ENCODE data around the gene SLC35D2.
"Not testable (repeated sequence)": the region's sequence is repeated elsewhere in the genome, so short reads cannot be mapped to it uniquely, and the experiment has no call there.

The SLC35D2 gene

DNA sequence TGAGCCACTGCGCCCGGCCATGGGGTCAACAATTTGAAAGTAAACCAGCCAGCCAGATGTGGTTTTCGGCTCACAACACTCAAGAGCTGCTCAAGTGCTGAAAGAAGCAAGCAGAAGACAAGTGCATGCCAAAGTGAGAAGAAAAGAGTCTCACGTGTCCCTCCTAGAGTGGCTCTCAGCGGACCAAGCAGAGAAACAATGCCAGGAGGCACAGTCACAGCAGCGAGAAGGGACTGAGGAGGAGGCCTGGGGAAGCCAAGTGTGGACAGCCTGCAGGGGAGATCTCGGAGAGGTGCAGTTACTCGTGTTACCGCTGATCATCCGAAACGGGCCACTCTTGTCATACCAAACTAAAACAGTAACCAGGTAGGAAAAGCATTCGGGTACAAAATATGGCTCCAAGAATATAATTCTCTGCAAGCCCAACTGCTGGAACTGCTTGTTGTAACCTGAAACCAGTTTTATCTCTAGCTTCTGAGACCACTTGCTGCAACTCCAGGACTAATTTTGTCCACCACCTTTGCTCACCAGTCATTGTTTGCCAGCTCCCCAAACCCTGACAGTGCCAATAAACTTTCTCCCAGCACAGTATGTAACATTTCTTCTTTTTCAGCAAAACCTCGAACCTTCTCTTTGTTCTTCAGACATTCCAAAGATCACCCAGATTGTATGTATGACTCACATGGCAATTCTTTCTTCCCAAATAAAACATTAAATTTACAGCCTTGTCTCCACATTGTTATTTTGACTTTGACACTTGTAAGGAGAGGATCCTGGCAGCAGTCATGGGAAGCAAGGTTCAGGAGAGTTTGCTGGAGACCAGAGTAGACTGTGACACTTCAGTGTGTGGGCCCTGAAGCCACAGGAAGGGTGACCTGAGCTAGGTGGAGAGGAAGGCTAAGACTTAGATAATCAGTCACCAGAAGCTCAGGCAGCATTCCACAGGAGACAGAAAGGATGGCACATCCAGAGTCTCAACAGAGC, 6.3 kb downstream of the SLC35D2 start:
- Histone ChIP-seq H3K9ac (ENCODE audit: low read length) (no peak overlapping the region), H3K27ac (ENCODE audit: low read depth, low read length) (no peak overlapping the region)
- DNase-seq, result peak; percentile 54

DNA sequence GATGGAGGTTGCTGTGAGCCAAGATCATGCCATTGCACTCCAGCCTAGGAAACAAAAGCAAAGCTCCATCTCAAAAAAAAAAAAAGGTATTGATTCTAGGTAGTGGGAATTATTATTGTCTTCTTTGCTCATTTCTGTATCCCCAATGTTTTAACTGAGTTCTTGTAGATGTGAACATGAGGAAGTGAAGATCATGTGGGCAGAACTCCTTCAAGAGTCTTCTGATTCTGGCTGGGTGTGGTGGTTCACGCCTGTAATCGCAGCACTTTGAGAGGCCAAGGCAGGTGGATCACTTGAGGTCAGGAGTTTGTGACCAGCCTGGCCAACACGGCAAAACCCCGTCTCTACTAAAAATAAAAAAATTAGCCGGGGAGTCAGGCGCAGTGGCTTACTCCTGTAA, 8.0 kb downstream of the SLC35D2 start:
- H3K4me3 ChIP-seq (ENCODE audit: low read length); H3K36me3 ChIP-seq (ENCODE audit: control insufficient read depth, insufficient read depth, low read length); H3K27me3 ChIP-seq (ENCODE audit: insufficient read depth, low read length, poor library complexity); H3K27ac ChIP-seq (ENCODE audit: low read depth, low read length); H3K79me1 ChIP-seq (ENCODE audit: low read length); H2BK120ac ChIP-seq (ENCODE audit: low read depth, low read length); H3K4me2 ChIP-seq (ENCODE audit: low read length); H3K79me2 ChIP-seq (ENCODE audit: control insufficient read depth, insufficient read depth, low read length); H3K56ac ChIP-seq (ENCODE audit: low read length); H3K9ac ChIP-seq (ENCODE audit: low read length); H4K5ac ChIP-seq (ENCODE audit: low read length); H2AK5ac ChIP-seq (ENCODE audit: low read length); H3K4ac ChIP-seq (ENCODE audit: low read depth, low read length); H3K18ac ChIP-seq (ENCODE audit: low read length); H3K23ac ChIP-seq (ENCODE audit: low read length); H2BK15ac ChIP-seq (replicated peaks; ENCODE audit: low read depth); H3K4me1 ChIP-seq (ENCODE audit: control insufficient read depth, low read depth, low read length); DNase-seq; H2BK5ac ChIP-seq (ENCODE audit: low read length); H4K8ac ChIP-seq (ENCODE audit: low read depth, low read length): not testable (repeated sequence)
- no CpG with 5 or more reads among the region's 6 CpGs for WGBS (ENCODE audit: extremely low coverage, insufficient coverage, low lambda C conversion rate)

More for the DNA sequence above, 6.3 kb downstream of the SLC35D2 start:
- Histone ChIP-seq H3K79me1 (ENCODE audit: low read length) (no peaks in the 10 kb centered on the region), H3K79me2 (ENCODE audit: control insufficient read depth, insufficient read depth, low read length) (no peaks in the 10 kb centered on the region), H2AK5ac (ENCODE audit: low read length) (no peak overlapping the region), H4K8ac (ENCODE audit: low read depth, low read length) (no peak overlapping the region), H3K4ac (ENCODE audit: low read depth, low read length) (no peak overlapping the region), H3K4me2 (ENCODE audit: low read length) (no peak overlapping the region), H2BK5ac (ENCODE audit: low read length) (no peak overlapping the region), H3K36me3 (ENCODE audit: control insufficient read depth, insufficient read depth, low read length) (no peaks in the 10 kb centered on the region), H2BK15ac (replicated peaks; ENCODE audit: low read depth) (no peak overlapping the region), H3K18ac (ENCODE audit: low read length) (no peak overlapping the region), H3K23ac (ENCODE audit: low read length) (no peak overlapping the region), H3K4me1 (ENCODE audit: control insufficient read depth, low read depth, low read length) (peaks cover 6% of the 10 kb centered on the region), H3K56ac (ENCODE audit: low read length) (peak overlapping the region; percentile 17), H4K5ac (ENCODE audit: low read length) (no peak overlapping the region), H2BK120ac (ENCODE audit: low read depth, low read length) (no peak overlapping the region), H3K4me3 (ENCODE audit: low read length) (no peak overlapping the region), H3K27me3 (ENCODE audit: insufficient read depth, low read length, poor library complexity) (no peaks in the 10 kb centered on the region)
- no CpG with 5 or more reads among the region's 13 CpGs for WGBS (ENCODE audit: extremely low coverage, insufficient coverage, low lambda C conversion rate)

DNA sequence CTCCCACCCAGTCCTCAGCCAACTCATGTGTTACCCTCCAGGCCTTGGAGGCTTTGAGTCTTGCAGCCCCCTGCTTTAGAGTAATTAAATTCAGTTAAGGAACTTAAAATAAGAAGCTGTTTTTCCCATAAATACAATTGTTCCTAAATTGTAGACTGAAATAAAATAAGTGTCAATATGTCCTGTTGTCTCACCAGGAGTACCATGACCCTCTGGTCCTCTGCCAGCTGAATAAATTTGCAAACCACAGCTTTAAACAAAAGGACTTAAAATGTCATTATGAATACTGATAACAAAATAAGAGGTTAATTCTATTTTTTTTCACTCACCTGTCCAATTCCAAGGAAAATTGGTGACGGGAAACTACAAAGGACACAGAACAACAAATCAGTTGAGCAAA, 15.6 kb downstream of the SLC35D2 start:
- no peaks in the 10 kb centered on the region for H3K79me2 ChIP-seq (ENCODE audit: control insufficient read depth, insufficient read depth, low read length)
- H3K36me3 ChIP-seq (ENCODE audit: control insufficient read depth, insufficient read depth, low read length), result no peaks in the 10 kb centered on the region
- no peak overlapping the region for H3K18ac ChIP-seq (ENCODE audit: low read length)
- H4K8ac ChIP-seq (ENCODE audit: low read depth, low read length), result no peak overlapping the region
- no peaks in the 10 kb centered on the region for H3K79me1 ChIP-seq (ENCODE audit: low read length)
- H3K27me3 ChIP-seq (ENCODE audit: insufficient read depth, low read length, poor library complexity), result no peaks in the 10 kb centered on the region
- H2BK5ac ChIP-seq (ENCODE audit: low read length), result no peak overlapping the region
- no peak overlapping the region for H3K27ac ChIP-seq (ENCODE audit: low read depth, low read length)
- no peak overlapping the region for H2BK15ac ChIP-seq (replicated peaks; ENCODE audit: low read depth)
- DNase-seq, result no peak
- no peak overlapping the region for H3K4ac ChIP-seq (ENCODE audit: low read depth, low read length)
- H3K4me1 ChIP-seq (ENCODE audit: control insufficient read depth, low read depth, low read length), result no peaks in the 10 kb centered on the region
- no peak overlapping the region for H3K56ac ChIP-seq (ENCODE audit: low read length)
- no peak overlapping the region for H2AK5ac ChIP-seq (ENCODE audit: low read length)
- H2BK120ac ChIP-seq (ENCODE audit: low read depth, low read length), result no peak overlapping the region
- no CpG with 5 or more reads among the region's 1 CpG for WGBS (ENCODE audit: extremely low coverage, insufficient coverage, low lambda C conversion rate)
- H4K5ac ChIP-seq (ENCODE audit: low read length), result no peak overlapping the region
- H3K4me3 ChIP-seq (ENCODE audit: low read length), result no peak overlapping the region
- no peak overlapping the region for H3K4me2 ChIP-seq (ENCODE audit: low read length)
- no peak overlapping the region for H3K9ac ChIP-seq (ENCODE audit: low read length)
- no peak overlapping the region for H3K23ac ChIP-seq (ENCODE audit: low read length)

DNA sequence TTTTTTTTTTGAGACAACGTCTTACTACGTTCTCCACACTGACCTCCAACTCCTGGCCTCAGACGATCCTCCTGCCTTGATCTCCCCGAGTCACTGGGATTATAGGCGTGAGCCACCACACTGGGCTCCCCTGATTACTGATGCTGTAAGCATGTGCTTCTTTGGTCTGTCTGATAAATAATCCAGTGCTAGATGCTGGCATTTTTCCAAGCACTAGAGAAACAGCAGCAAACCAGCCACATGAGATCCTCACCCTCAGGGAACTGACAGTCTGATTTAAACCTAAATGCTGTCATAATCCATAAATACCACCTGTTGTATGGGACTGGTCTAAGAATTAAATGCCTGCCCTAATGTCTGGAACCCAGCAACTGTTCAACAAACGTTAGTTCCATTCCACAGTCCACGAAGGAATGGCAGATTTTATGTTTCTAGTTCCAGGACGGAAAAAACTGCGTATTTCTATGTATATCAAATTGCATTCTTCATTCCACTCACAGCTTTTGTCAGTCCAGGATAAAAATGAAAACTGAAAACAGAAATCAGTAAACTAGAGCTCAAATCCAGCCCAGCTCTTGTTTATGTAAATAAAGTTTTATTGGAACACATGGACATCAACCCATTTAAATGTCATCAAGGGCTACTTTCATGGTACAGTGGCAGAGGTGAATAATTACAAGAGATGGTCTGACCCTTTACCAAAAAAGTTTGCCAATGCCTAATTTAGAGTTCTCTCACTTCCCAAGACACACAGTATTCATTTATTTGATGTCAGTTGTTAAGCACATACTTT, 20.1 kb downstream of the SLC35D2 start:
- Histone ChIP-seq H3K36me3 (ENCODE audit: control insufficient read depth, insufficient read depth, low read length) (no peaks in the 10 kb centered on the region), H3K18ac (ENCODE audit: low read length) (no peak overlapping the region), H3K23ac (ENCODE audit: low read length) (no peak overlapping the region), H3K27me3 (ENCODE audit: insufficient read depth, low read length, poor library complexity) (no peaks in the 10 kb centered on the region), H4K5ac (ENCODE audit: low read length) (no peak overlapping the region), H2AK5ac (ENCODE audit: low read length) (no peak overlapping the region), H3K4me1 (ENCODE audit: control insufficient read depth, low read depth, low read length) (no peaks in the 10 kb centered on the region), H3K27ac (ENCODE audit: low read depth, low read length) (no peak overlapping the region), H3K4ac (ENCODE audit: low read depth, low read length) (no peak overlapping the region), H2BK5ac (ENCODE audit: low read length) (no peak overlapping the region), H2BK15ac (replicated peaks; ENCODE audit: low read depth) (no peak overlapping the region), H3K4me3 (ENCODE audit: low read length) (no peak overlapping the region), H3K4me2 (ENCODE audit: low read length) (no peak overlapping the region), H4K8ac (ENCODE audit: low read depth, low read length) (no peak overlapping the region), H3K79me2 (ENCODE audit: control insufficient read depth, insufficient read depth, low read length) (no peaks in the 10 kb centered on the region), H3K79me1 (ENCODE audit: low read length) (no peaks in the 10 kb centered on the region), H2BK120ac (ENCODE audit: low read depth, low read length) (no peak overlapping the region), H3K56ac (ENCODE audit: low read length) (no peak overlapping the region), H3K9ac (ENCODE audit: low read length) (no peak overlapping the region)
- no CpG with 5 or more reads among the region's 9 CpGs for WGBS (ENCODE audit: extremely low coverage, insufficient coverage, low lambda C conversion rate)
- DNase-seq, result no peak

DNA sequence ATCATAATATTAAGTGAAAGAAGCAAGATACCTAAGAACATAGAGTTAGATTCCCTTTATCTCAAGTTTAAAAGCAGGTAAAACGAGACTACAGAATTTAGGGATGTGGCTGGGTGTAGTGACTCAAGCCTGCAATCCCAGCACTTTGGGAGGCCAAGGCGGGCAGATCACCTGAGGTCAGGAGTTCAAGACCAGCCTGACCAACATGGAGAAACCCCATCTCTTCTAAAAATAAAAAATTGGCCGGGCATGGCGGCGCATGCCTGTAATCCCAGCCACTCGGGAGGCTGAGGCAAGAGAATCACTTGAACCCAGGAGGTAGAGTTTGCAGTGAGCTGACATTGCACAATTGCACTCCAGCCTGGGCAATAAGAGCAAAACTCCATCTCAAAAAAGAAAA, 21.4 kb downstream of the SLC35D2 start:
- H3K79me1 ChIP-seq (ENCODE audit: low read length); H3K18ac ChIP-seq (ENCODE audit: low read length); DNase-seq; H3K27me3 ChIP-seq (ENCODE audit: insufficient read depth, low read length, poor library complexity); H2BK120ac ChIP-seq (ENCODE audit: low read depth, low read length); H3K27ac ChIP-seq (ENCODE audit: low read depth, low read length); H3K4me3 ChIP-seq (ENCODE audit: low read length); H3K4me2 ChIP-seq (ENCODE audit: low read length); H4K5ac ChIP-seq (ENCODE audit: low read length); H3K36me3 ChIP-seq (ENCODE audit: control insufficient read depth, insufficient read depth, low read length); H3K9ac ChIP-seq (ENCODE audit: low read length); H4K8ac ChIP-seq (ENCODE audit: low read depth, low read length); H3K4me1 ChIP-seq (ENCODE audit: control insufficient read depth, low read depth, low read length); H2BK15ac ChIP-seq (replicated peaks; ENCODE audit: low read depth); H3K23ac ChIP-seq (ENCODE audit: low read length); H3K4ac ChIP-seq (ENCODE audit: low read depth, low read length); H2AK5ac ChIP-seq (ENCODE audit: low read length); H2BK5ac ChIP-seq (ENCODE audit: low read length); H3K56ac ChIP-seq (ENCODE audit: low read length); H3K79me2 ChIP-seq (ENCODE audit: control insufficient read depth, insufficient read depth, low read length): not testable (repeated sequence)
- no CpG with 5 or more reads among the region's 6 CpGs for WGBS (ENCODE audit: extremely low coverage, insufficient coverage, low lambda C conversion rate)

Measured in mesendoderm (in vitro differentiated cells).